Naive B cell (primary cell): Measurements from ENCODE around the gene ENDOU. TPM values are rescaled to one million over a fixed set of nuclear protein-coding genes. Genes with fewer than 3 reads are reported as not detected.
A peak's percentile ranks its signal among the peaks of the same experiment; 100 is the strongest.

ENCODE experiments used
- ATAC-seq, 2 donors: fragments of 150-1000 bp; cut with Tn5 transposase; 2 replicates each; pipeline ENCODE4 v1.10.0; 2021; ENCODE audit warnings: low read depth in 2 of 2, mild to moderate bottlenecking in 2 of 2, moderate library complexity in 2 of 2
- DNase-seq: peaks from one replicate; pipeline ENCODE4 v3.0.0; 2022
- H3K27ac Mint-ChIP-seq, 6 donors: one replicate each; pipeline ENCODE4 v1.8.0; 2020 to 2022; ENCODE audit warnings: mild to moderate bottlenecking in 6 of 6, mixed read lengths in 6 of 6, moderate library complexity in 5 of 6, inconsistent platforms in 2 of 6
- H3K27me3 Mint-ChIP-seq, 3 donors: one replicate each; pipeline ENCODE4 v1.8.0; 2021 to 2022; ENCODE audit warnings: mixed read lengths in 3 of 3, mild to moderate bottlenecking in 1 of 3
- H3K36me3 Mint-ChIP-seq, 2 donors: one replicate each; pipeline ENCODE4 v1.8.0; 2020 to 2022; ENCODE audit warnings: mixed read lengths in 2 of 2, inconsistent platforms in 1 of 2, mild to moderate bottlenecking in 1 of 2
- H3K4me1 Mint-ChIP-seq, 3 donors: one replicate each; pipeline ENCODE4 v1.8.0; 2020 to 2022; ENCODE audit warnings: mixed read lengths in 3 of 3, inconsistent platforms in 1 of 3, mild to moderate bottlenecking in 1 of 3, moderate library complexity in 1 of 3
- H3K4me3 Mint-ChIP-seq, 8 donors: one replicate each; pipeline ENCODE4 v1.8.0; 2020 to 2022; ENCODE audit warnings: mild to moderate bottlenecking in 8 of 8, mixed read lengths in 8 of 8, moderate library complexity in 8 of 8, inconsistent platforms in 2 of 8
- H3K9me3 Mint-ChIP-seq, 7 donors: one replicate each; pipeline ENCODE4 v1.8.0; 2020 to 2022; ENCODE audit warnings: mixed read lengths in 7 of 7, mild to moderate bottlenecking in 5 of 7, inconsistent platforms in 2 of 7, moderate library complexity in 1 of 7
- polyA plus RNA-seq, 6 donors: library from polyadenylated mRNA; unstranded; fragments of 300-500 nt; fragmentation: Illumina TruSeq; gene quantifications; one replicate each; pipeline ENCODE4 v1.2.3, GENCODE V29; 2021; ENCODE audit warnings: low read depth in 6 of 6

ENDOU gene
- polyA plus RNA-seq, 6 donors from 2014 or later, result 0.21 TPM; not detected in 5

DNA sequence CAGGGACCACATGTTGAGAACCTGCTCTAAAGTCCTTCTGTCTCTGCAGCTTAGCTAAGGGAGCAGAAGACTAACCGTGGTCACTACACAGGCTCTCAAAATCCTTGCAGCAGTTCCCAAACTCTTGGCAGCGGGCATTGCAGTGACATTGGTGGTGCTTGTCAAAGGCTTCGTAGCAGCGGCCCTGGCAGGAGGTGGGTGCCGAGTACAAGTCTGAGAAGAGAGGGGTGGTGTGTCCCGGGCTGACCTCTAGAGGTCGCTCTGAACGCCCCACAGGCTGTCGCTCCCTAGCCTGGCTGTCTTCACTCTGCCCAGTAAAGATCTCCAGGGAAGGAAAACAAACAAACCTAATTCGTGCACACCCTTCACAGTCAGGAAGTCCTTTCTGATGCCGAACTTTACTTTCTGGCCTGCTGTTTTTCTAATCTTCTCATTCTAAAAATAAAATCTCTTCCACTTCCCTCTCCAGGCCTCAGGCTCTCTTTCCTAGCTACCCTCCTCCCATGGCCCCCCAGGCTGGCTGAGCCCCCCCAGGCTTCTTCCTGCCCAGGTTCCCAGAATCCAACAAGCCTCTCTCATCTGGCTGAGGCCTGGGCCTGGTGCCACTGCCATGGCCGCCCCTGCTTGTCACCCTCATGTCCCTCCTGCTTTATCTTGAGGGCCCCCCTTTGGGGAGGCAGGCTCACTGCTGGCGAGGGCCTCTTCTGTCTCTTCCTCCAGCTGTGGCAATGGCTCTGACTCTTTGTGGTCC, 7.7 kb downstream of the ENDOU start:
- H3K4me1 Mint-ChIP-seq, result peaks cover 21 to 38% (median 32%) of the 10 kb centered on the region in 3 donors
- H3K27ac Mint-ChIP-seq, result peak overlapping the region; percentile 25 to 95 (median 88)
- no peaks in the 10 kb centered on the region for H3K36me3 Mint-ChIP-seq
- ATAC-seq, result peak; percentile 72 to 73
- DNase-seq, result peak; percentile 49
- H3K9me3 Mint-ChIP-seq, result no peaks in the 10 kb centered on the region
- peak overlapping the region in 7 of 8 donors; percentile 20 to 78 (median 39) for H3K4me3 Mint-ChIP-seq
- no peaks in the 10 kb centered on the region for H3K27me3 Mint-ChIP-seq

DNA sequence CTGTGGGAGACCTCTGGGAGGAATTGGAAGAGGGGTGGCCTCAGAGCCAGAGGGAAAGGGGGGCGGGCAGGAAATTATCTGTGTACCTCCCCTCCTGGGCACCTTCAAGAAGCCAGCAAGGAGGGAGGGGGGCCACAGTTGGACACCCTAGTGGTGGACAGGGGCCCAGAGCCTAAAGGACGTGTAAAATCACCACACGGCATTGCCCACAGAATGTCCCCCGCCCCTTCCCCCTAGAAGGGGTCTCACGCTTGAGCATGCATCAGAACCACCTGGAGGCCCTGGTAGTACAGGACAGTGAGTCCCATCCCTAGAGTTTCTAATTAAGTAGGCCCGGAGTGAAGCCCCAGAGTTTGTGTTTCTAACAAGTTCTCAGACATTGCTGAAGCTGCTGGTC, 8.2 kb downstream of the ENDOU start:
- no peak for DNase-seq
- ATAC-seq, result no peak
- Mint-ChIP-seq H3K27ac (peak overlapping the region in 3 of 6 donors; percentile 67 to 93 (median 88)), H3K27me3 (no peaks in the 10 kb centered on the region), H3K4me3 (peak overlapping the region in 2 of 8 donors; percentile 21 to 39), H3K36me3 (no peaks in the 10 kb centered on the region), H3K4me1 (peaks cover 21 to 38% (median 32%) of the 10 kb centered on the region in 3 donors), H3K9me3 (no peaks in the 10 kb centered on the region)

DNA sequence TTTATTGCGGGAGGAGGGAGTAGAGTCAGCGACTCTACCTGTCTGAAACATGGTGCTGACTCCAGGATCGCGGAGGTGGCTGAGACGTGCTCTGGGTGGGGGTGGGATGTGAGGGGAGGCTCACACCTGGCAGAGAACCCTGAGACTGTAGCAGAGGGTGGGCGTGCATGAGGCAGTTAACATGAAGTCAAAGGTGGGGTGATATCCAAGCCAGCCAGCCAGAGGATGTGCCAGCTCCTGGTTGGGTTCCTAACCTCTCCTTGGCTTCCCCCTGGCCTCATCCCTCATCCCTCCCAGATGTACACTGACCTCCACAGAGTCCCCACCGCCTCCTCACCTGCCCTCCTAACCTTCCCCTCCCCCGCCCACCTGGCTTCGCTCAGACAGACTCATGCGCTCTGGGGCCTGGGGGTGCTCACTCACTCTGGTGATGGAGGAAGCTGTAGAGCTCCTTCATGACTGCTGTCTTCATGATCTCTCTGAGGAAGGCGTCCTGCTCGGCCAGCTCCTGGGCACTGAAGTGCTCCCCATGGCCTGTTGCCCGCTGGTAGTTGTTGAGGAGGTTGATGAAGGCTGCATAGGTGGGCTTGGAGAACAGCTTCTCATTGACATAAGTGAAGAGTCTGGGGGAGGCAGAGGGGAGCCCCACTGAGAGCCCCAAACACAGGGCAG, 9.3 kb downstream of the ENDOU start:
- Mint-ChIP-seq H3K4me3 (no peak overlapping the region), H3K27me3 (no peaks in the 10 kb centered on the region), H3K4me1 (peaks cover 21 to 35% (median 33%) of the 10 kb centered on the region in 3 donors), H3K9me3 (no peaks in the 10 kb centered on the region), H3K27ac (peak overlapping the region in 2 of 6 donors; percentile 18 to 20), H3K36me3 (no peaks in the 10 kb centered on the region)
- DNase-seq (no peak), ATAC-seq (no peak)

DNA sequence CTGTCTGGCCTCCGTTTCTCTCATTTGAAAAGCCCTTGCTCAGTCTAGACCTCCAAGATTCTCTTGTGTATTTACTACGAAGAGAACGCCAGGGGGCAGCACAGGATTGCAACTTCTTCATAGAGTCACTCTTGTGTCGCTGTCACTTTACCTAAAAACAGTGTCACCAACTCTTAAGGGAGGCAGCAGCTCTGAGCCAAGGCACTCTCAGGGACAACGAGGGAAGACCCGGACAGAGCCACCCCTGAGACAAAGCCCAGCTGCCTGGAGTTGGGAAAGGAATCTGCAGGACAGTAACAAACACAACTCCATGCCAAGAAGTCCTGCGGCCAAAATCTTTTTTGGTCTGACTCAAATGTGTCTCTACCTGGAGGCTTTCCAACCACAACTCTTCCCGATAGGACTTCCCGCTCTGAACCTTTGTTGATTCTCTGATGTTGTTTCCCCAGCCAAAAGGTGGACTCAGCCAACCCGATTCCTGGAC, 9.9 kb downstream of the ENDOU start:
- ATAC-seq (peak; percentile 83 to 85), DNase-seq (peak; percentile 75)
- Mint-ChIP-seq H3K4me1 (peaks cover 24 to 41% (median 39%) of the 10 kb centered on the region in 3 donors), H3K27me3 (no peaks in the 10 kb centered on the region), H3K4me3 (peak overlapping the region in 4 of 8 donors; percentile 22 to 74 (median 37)), H3K9me3 (no peaks in the 10 kb centered on the region), H3K36me3 (no peaks in the 10 kb centered on the region), H3K27ac (peak overlapping the region in 5 of 6 donors; percentile 14 to 85 (median 64))

DNA sequence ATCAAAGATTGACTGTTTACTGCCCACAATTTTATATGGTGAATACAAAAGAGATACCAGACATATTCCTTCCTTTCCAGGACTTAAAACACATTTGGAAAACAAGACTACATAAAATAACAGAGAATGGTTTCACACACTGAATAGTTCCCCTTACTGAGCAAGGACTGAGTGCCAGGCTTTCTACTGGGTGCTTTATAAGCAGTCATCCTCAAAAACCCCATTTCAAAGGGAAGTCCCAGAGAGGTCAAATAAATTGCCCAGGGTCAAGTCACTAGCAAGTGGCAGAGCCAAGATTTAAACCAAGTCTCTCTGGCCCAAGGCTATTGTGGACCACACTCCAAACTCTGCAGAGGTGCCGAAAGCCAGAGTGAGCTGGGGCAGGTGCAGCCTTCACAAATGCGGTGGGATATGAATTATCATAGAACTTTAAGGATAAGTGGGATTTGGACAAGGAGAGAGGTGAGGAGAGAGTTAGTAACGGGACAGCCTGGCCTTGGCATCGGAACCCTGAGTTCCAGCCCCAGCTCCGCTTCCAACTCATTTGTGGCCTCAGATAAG, 10.4 kb downstream of the ENDOU start:
- ATAC-seq, result no peak
- H3K4me3 Mint-ChIP-seq, result peak overlapping the region in 1 of 8 donors; percentile 74
- no peaks in the 10 kb centered on the region for H3K36me3 Mint-ChIP-seq
- H3K4me1 Mint-ChIP-seq, result peaks cover 25 to 46% (median 44%) of the 10 kb centered on the region in 3 donors
- no peak for DNase-seq
- peak overlapping the region in 4 of 6 donors; percentile 14 to 85 (median 48) for H3K27ac Mint-ChIP-seq
- H3K9me3 Mint-ChIP-seq, result no peaks in the 10 kb centered on the region
- H3K27me3 Mint-ChIP-seq, result no peaks in the 10 kb centered on the region

DNA sequence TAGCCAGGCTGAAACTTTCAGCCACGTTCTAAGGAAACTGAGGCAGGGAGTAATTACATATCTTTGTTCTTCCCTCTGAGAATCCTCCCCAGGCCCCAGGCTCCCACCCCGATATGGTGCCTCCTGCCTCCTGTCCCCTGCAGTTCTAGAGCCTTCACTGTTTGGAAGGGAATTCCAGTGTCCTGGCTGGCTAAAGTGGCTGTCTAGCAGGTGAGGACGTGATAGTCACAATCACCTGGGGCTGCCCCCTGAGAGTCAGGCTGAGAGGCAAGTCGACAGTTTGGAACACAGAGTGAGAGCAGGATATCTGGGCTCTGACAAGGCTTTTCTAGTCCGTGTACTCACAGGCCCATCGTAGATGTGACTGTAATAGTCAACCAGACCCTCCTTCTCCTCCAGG, 13.1 kb downstream of the ENDOU start:
- Mint-ChIP-seq H3K36me3 (no peaks in the 10 kb centered on the region), H3K4me1 (peaks cover 40 to 60% (median 58%) of the 10 kb centered on the region in 3 donors), H3K9me3 (no peaks in the 10 kb centered on the region)

DNA sequence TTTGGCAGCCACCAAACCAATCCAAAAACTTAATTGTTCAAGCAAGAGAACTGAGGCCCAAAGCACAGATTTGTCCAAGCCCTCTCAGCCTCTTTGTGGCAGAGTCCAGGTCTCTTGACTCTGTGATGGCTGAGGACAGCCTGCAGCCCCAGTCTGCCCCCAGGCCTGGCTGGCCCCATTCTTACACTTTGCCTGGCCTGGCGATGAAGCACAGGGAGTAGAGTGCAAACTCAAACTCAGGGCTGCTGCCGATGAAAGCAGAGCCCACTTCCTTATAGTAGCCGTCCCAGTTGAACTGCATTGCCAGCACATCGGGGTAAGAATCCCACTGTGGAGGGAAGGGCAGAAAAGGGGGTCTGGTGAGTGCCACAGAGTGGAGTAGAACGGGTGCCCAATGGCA, 13.8 kb downstream of the ENDOU start:
- no peaks in the 10 kb centered on the region for H3K36me3 Mint-ChIP-seq
- H3K4me1 Mint-ChIP-seq, result peaks cover 40 to 58% (median 57%) of the 10 kb centered on the region in 3 donors
- peak overlapping the region in 2 of 8 donors; percentile 10 for H3K4me3 Mint-ChIP-seq
- H3K27me3 Mint-ChIP-seq, result no peaks in the 10 kb centered on the region
- DNase-seq (no peak), ATAC-seq (no peak)
- no peaks in the 10 kb centered on the region for H3K9me3 Mint-ChIP-seq
- peak overlapping the region in 1 of 6 donors; percentile 49 for H3K27ac Mint-ChIP-seq

More for the DNA sequence above, 13.1 kb downstream of the ENDOU start:
- Mint-ChIP-seq H3K27ac (no peak overlapping the region), H3K27me3 (no peaks in the 10 kb centered on the region), H3K4me3 (no peak overlapping the region)
- ATAC-seq, result no peak
- DNase-seq, result no peak

DNA sequence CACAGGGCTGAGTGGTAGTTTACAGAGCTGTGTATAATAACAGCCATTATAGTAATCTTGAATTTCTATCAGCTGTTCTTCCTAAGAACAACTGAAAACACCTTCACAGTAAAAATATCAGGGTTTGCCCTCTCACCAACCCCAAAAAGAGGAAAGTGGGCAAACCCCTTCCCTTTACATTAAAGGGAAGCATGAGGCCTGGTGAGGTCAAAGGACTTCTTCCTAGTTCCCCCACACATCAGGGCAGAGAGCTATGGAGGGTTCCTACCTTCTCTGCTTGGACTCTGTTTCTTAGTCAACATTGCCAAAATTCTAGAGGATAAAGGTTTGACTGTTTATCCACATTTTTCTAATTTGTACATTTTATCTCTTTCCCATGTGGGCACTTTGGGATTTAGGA, 15.0 kb downstream of the ENDOU start:
- Mint-ChIP-seq H3K27ac (peak overlapping the region in 3 of 6 donors; percentile 60 to 76 (median 72)), H3K27me3 (no peaks in the 10 kb centered on the region), H3K36me3 (no peaks in the 10 kb centered on the region), H3K4me1 (peaks cover 44 to 55% (median 48%) of the 10 kb centered on the region in 3 donors), H3K9me3 (no peaks in the 10 kb centered on the region), H3K4me3 (peak overlapping the region in 4 of 8 donors; percentile 24 to 75 (median 46))
- DNase-seq (no peak), ATAC-seq (no peak)

DNA sequence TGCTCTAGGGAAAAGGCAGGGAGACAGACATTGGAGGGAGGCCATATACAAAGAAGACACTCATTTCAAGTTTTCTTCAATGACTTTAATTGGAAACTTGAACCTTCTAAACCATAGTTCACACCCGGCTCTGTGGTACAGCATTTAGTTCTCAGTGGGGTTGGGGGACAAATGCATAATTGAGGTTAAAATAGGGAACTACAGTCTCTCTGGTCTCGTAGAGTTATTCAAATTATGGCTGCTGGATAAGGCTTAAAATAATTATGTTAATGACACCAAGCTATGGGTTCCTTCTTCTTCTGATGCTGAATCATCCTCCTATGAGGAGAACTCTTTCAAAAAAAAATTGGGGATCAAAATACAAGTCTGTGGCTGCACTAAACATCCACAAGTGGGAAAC, 15.6 kb downstream of the ENDOU start:
- Mint-ChIP-seq H3K4me3 (peak overlapping the region; percentile 24 to 75 (median 61)), H3K27ac (peak overlapping the region; percentile 5 to 76 (median 68)), H3K27me3 (no peaks in the 10 kb centered on the region), H3K36me3 (no peaks in the 10 kb centered on the region), H3K4me1 (peaks cover 46 to 55% (median 49%) of the 10 kb centered on the region in 3 donors), H3K9me3 (no peaks in the 10 kb centered on the region)
- ATAC-seq (peak; percentile 20 to 26), DNase-seq (peak; percentile 38)

DNA sequence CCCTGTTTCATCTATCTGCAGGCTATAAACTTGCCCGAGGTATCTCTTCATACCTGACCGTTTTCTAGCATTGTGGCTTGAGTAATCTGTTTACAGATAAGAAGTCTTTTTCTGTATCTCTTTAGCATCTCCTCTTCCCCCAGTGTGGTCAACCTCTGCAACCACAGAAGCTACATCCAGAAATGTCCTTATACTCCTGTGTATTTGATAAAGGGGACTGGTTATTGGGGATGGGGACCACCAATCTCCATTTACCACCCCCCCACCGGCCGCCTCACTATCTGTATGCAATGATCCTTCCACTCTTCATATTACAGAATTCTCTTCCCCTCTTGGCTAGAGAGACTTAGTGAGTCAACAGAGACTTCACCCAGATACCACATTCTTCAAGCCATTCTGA, 16.1 kb downstream of the ENDOU start:
- ATAC-seq (no peak), DNase-seq (no peak)
- Mint-ChIP-seq H3K27me3 (no peaks in the 10 kb centered on the region), H3K9me3 (no peaks in the 10 kb centered on the region), H3K27ac (peak overlapping the region; percentile 5 to 76 (median 27)), H3K36me3 (no peaks in the 10 kb centered on the region), H3K4me3 (peak overlapping the region in 7 of 8 donors; percentile 24 to 75 (median 59)), H3K4me1 (peaks cover 47 to 58% (median 53%) of the 10 kb centered on the region in 3 donors)

DNA sequence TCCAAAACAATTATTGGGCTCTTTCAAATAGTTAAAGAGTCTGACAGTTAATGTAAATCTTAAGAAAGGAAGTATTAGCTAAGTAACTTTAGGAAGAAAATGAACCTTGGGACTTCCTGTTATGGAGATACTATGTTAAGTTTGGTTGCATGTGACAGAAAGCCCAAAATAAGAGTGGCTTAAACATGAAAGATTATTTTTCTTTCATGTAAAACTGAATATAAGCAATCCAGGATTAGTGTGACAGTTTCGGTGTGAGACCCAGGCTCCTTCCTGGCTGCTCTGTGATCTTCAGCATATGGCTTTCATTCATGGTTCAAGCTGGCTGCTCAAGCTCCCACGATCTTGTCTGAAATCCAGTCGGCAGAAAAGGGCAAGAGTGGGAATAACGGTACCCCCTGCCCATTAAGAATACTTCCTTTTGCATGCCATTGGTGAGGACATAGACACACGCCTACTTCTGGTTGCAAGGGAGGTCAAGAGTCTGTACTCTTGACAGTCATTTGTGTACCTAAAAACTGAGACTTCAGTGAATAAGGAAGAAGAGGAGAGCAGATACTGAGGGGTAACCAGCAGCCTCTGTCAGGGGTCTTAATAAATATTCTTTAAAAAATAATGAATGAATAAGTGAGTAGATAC, 17.3 kb downstream of the ENDOU start:
- Mint-ChIP-seq H3K4me1 (peaks cover 57 to 69% (median 65%) of the 10 kb centered on the region in 3 donors), H3K4me3 (peak overlapping the region; percentile 5 to 99 (median 68)), H3K36me3 (peaks cover 0 to 8% of the 10 kb centered on the region in 2 donors), H3K27ac (peak overlapping the region in 5 of 6 donors; percentile 15 to 98 (median 66)), H3K27me3 (no peaks in the 10 kb centered on the region), H3K9me3 (no peaks in the 10 kb centered on the region)
- ATAC-seq (no peak), DNase-seq (no peak)

DNA sequence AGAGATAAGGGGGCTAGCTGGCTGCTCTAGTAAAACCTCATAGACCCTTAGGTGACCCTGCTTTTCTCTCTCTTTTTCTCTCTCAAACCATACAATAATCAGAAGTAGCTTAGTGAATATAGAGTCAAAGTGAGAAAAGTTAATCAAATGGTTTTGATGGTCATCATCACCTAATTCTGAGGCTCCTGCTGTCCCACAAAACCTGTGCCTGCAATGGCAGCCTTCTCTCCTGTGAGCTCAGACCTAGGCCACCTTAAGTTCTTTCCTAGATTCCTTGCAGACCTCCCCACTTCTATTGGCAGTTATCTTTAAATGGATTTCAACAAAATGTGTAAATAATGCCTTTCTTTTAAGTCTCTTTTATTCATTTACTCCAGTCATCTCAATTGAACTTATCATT, 17.9 kb downstream of the ENDOU start:
- DNase-seq (no peak), ATAC-seq (no peak)
- Mint-ChIP-seq H3K4me3 (peak overlapping the region; percentile 0 to 99 (median 64)), H3K27me3 (no peaks in the 10 kb centered on the region), H3K9me3 (no peaks in the 10 kb centered on the region), H3K4me1 (peaks cover 57 to 69% (median 66%) of the 10 kb centered on the region in 3 donors), H3K27ac (peak overlapping the region in 5 of 6 donors; percentile 44 to 98 (median 62)), H3K36me3 (peaks cover 0 to 8% of the 10 kb centered on the region in 2 donors)
